SK-N-SH treated with all-trans-retinoic acid at 6 μM for 48 hours (cell line): ENCODE results near the gene GK.
"Not testable (repeated sequence)": the region's sequence is repeated elsewhere in the genome, so short reads cannot be mapped to it uniquely, and the experiment has no call there.

Experiments
- ATAC-seq: fragments of 200-7000 bp; cut with Tn5 transposase; 3 replicates; pipeline ENCODE4 v1.9.1; 2020; ENCODE audit warnings: mild to moderate bottlenecking, moderate library complexity
- ARNTL ChIP-seq: fragments of 450-650 bp; formaldehyde crosslinking; IDR thresholded peaks from 2 replicates; pipeline ENCODE4 v1.5.0; 2020; ENCODE audit warnings: low read depth, mild to moderate bottlenecking, moderate library complexity, borderline replicate concordance
- BACH2 ChIP-seq: fragments of 250-450 bp; sonication (Bioruptor Pico); IDR thresholded peaks from 2 replicates; pipeline ENCODE4 v1.9.0; 2021; ENCODE audit warnings: mild to moderate bottlenecking, borderline replicate concordance
- CSRNP3 ChIP-seq: fragments of 250-450 bp; sonication (Bioruptor Pico); IDR thresholded peaks from 2 replicates; pipeline ENCODE4 v1.5.1; 2021; ENCODE audit warnings: mild to moderate bottlenecking, moderate library complexity
- ESRRG ChIP-seq: fragments of 250-450 bp; sonication (Bioruptor Pico); IDR thresholded peaks from 2 replicates; pipeline ENCODE4 v1.6.1; 2021; ENCODE audit warnings: mild to moderate bottlenecking
- GLIS3 ChIP-seq: fragments of 250-450 bp; sonication (Bioruptor Pico); IDR thresholded peaks from 2 replicates; pipeline ENCODE4 v1.5.0; 2020; ENCODE audit warnings: mild to moderate bottlenecking, moderate library complexity
- ISL1 ChIP-seq: fragments of 250-450 bp; sonication (Bioruptor Pico); IDR thresholded peaks from 2 replicates; pipeline ENCODE4 v2.1.2; 2022; ENCODE audit warnings: mild to moderate bottlenecking, moderate library complexity
- OSR1 ChIP-seq: fragments of 250-450 bp; sonication (Bioruptor Pico); IDR thresholded peaks from 2 replicates; pipeline ENCODE4 v1.8.0; 2022; ENCODE audit warnings: moderate library complexity, mild to moderate bottlenecking, inconsistent platforms
- PATZ1 ChIP-seq: fragments of 250-450 bp; sonication (Bioruptor Pico); IDR thresholded peaks from 2 replicates; pipeline ENCODE4 v1.8.0; 2020; ENCODE audit warnings: mild to moderate bottlenecking, moderate library complexity, borderline replicate concordance
- PPARA ChIP-seq: fragments of 250-450 bp; sonication (Bioruptor Pico); IDR thresholded peaks from 2 replicates; pipeline ENCODE4 v1.5.0; 2020; ENCODE audit warnings: mild to moderate bottlenecking, borderline replicate concordance
- RARB ChIP-seq: fragments of 250-450 bp; sonication (Bioruptor Pico); IDR thresholded peaks from 2 replicates; pipeline ENCODE4 v1.8.0; 2021; ENCODE audit warnings: mild to moderate bottlenecking, moderate library complexity
- SNAI2 ChIP-seq: fragments of 250-450 bp; sonication (Bioruptor Pico); IDR thresholded peaks from 2 replicates; pipeline ENCODE4 v1.5.0; 2020; ENCODE audit warnings: mild to moderate bottlenecking, moderate library complexity
- TCF4 ChIP-seq: fragments of 250-450 bp; sonication (Bioruptor Pico); IDR thresholded peaks from 2 replicates; pipeline ENCODE4 v1.8.0; 2021; ENCODE audit warnings: mild to moderate bottlenecking, moderate library complexity, borderline replicate concordance
- TOX ChIP-seq: fragments of 250-450 bp; sonication (Bioruptor Pico); IDR thresholded peaks from 2 replicates; pipeline ENCODE4 v1.8.0; 2021; ENCODE audit warnings: mild to moderate bottlenecking, moderate library complexity, borderline replicate concordance
- TSHZ2 ChIP-seq: fragments of 250-450 bp; sonication (Bioruptor Pico); IDR thresholded peaks from 2 replicates; pipeline ENCODE4 v1.5.0; 2020; ENCODE audit warnings: mild to moderate bottlenecking, moderate library complexity
- ZC3H10 ChIP-seq: fragments of 250-450 bp; sonication (Bioruptor Pico); IDR thresholded peaks from 2 replicates; pipeline ENCODE4 v1.5.1; 2021; ENCODE audit warnings: mild to moderate bottlenecking, moderate library complexity
- ZFP3 ChIP-seq: fragments of 250-450 bp; sonication (Bioruptor Pico); IDR thresholded peaks from 2 replicates; pipeline ENCODE4 v1.5.0; 2020; ENCODE audit warnings: mild to moderate bottlenecking, moderate library complexity
- ZFP30 ChIP-seq: fragments of 450-650 bp; formaldehyde crosslinking; IDR thresholded peaks from 2 replicates; pipeline ENCODE4 v1.5.0; 2022; ENCODE audit warnings: mild to moderate bottlenecking, moderate library complexity
- ZNF70 ChIP-seq: fragments of 450-650 bp; formaldehyde crosslinking; IDR thresholded peaks from 2 replicates; pipeline ENCODE4 v1.5.0; 2020; ENCODE audit warnings: mild to moderate bottlenecking, moderate library complexity
- ZNF8 ChIP-seq: fragments of 450-650 bp; formaldehyde crosslinking; IDR thresholded peaks from 2 replicates; pipeline ENCODE4 v1.5.0; 2020; ENCODE audit warnings: mild to moderate bottlenecking, moderate library complexity
- TF ChIP-seq, protein P1 (sequence below): fragments of 250-450 bp; sonication (Bioruptor Pico); IDR thresholded peaks from 2 replicates; pipeline ENCODE4 v1.8.0; 2021; ENCODE audit warnings: low read depth, mild to moderate bottlenecking, moderate library complexity, borderline replicate concordance
- TF ChIP-seq, protein P2 (sequence below): fragments of 250-450 bp; sonication (Bioruptor Pico); IDR thresholded peaks from 2 replicates; pipeline ENCODE4 v1.5.1; 2020; ENCODE audit warnings: low read depth, mild to moderate bottlenecking, moderate library complexity

The GK gene

GRCh38 chrX:30748342-30748960 is 95.2 kb downstream of the GK start (continued):
- TF ChIP-seq, protein P1, sequence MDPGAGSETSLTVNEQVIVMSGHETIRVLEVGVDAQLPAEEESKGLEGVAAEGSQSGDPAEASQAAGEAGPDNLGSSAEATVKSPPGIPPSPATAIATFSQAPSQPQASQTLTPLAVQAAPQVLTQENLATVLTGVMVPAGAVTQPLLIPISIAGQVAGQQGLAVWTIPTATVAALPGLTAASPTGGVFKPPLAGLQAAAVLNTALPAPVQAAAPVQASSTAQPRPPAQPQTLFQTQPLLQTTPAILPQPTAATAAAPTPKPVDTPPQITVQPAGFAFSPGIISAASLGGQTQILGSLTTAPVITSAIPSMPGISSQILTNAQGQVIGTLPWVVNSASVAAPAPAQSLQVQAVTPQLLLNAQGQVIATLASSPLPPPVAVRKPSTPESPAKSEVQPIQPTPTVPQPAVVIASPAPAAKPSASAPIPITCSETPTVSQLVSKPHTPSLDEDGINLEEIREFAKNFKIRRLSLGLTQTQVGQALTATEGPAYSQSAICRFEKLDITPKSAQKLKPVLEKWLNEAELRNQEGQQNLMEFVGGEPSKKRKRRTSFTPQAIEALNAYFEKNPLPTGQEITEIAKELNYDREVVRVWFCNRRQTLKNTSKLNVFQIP (CRISPR knock-in tag), result no peak

GRCh38 chrX:30751497-30751896 is 98.3 kb downstream of the GK start:
- TF ChIP-seq, protein P1 (CRISPR knock-in tag), result no peak
- TF ChIP-seq ISL1 (CRISPR knock-in tag) (no peak), ARNTL (CRISPR knock-in tag) (no peak), ZNF70 (CRISPR knock-in tag) (no peak), CSRNP3 (no peak), ZC3H10 (no peak), BACH2 (CRISPR knock-in tag) (no peak), GLIS3 (CRISPR knock-in tag) (no peak), SNAI2 (CRISPR knock-in tag) (no peak), ZFP3 (no peak), ESRRG (no peak), RARB (CRISPR knock-in tag) (no peak), PATZ1 (no peak), TSHZ2 (no peak), TOX (CRISPR knock-in tag) (no peak), ZNF8 (no peak), PPARA (no peak)
- TF ChIP-seq, protein P2, sequence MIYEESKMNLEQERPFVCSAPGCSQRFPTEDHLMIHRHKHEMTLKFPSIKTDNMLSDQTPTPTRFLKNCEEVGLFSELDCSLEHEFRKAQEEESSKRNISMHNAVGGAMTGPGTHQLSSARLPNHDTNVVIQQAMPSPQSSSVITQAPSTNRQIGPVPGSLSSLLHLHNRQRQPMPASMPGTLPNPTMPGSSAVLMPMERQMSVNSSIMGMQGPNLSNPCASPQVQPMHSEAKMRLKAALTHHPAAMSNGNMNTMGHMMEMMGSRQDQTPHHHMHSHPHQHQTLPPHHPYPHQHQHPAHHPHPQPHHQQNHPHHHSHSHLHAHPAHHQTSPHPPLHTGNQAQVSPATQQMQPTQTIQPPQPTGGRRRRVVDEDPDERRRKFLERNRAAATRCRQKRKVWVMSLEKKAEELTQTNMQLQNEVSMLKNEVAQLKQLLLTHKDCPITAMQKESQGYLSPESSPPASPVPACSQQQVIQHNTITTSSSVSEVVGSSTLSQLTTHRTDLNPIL (CRISPR knock-in tag), result no peak
- ATAC-seq, result no peak

- no peak for TF ChIP-seq OSR1 (CRISPR knock-in tag)
- TF ChIP-seq ZFP3, result no peak
- TF ChIP-seq SNAI2 (CRISPR knock-in tag), result no peak
- TF ChIP-seq TCF4, result no peak
- no peak for TF ChIP-seq ARNTL (CRISPR knock-in tag)
- TF ChIP-seq ISL1 (CRISPR knock-in tag), result no peak
- TF ChIP-seq ZNF8, result no peak
- TF ChIP-seq, protein P1 (CRISPR knock-in tag), result no peak
- TF ChIP-seq ZFP30 (CRISPR knock-in tag), result no peak
- no peak for TF ChIP-seq BACH2 (CRISPR knock-in tag)
- no peak for ATAC-seq
Measured at GRCh38 chrX:30762755-30763154, 109.5 kb downstream of the GK start.

GRCh38 chrX:30773764-30774163 is 120.5 kb downstream of the GK start:
- not testable (repeated sequence) for ATAC-seq
